Hematopoietic multipotent progenitor cell treated with erythropoietin and hydrocortisone succinate and interleukin-3 and kit ligand, for 17 days (in vitro differentiated cells): ENCODE measurements around the gene HCST.
A peak's percentile ranks its signal among the peaks of the same experiment; 100 is the strongest.
"Not testable (repeated sequence)": the region's sequence is repeated elsewhere in the genome, so short reads cannot be mapped to it uniquely, and the experiment has no call there.

Experiments
- DNase-seq: peaks from one replicate; pipeline ENCODE4 v3.0.0-alpha.2; 2015; ENCODE audit warnings: low spot score

The HCST gene

GRCh38 chr19:35904311-35905068 is 2.2 kb downstream of the HCST start:
- no peak for DNase-seq

- DNase-seq: no peak
Observed at GRCh38 chr19:35905178-35905727, 2.9 kb downstream of the HCST start.

GRCh38 chr19:35907377-35907745 is 5.0 kb downstream of the HCST start:
- no peak for DNase-seq

GRCh38 chr19:35908010-35908441 is 5.7 kb downstream of the HCST start, which contains the start of gene TYROBP:
TYROBP (minus strand) TSS chr19:35908295; CDS start chr19:35908228, 67 bp downstream.
- DNase-seq: no peak

- DNase-seq: no peak
Observed at GRCh38 chr19:35908973-35909683, 6.8 kb downstream of the HCST start.

GRCh38 chr19:35909684-35910035 is 7.3 kb downstream of the HCST start:
- no peak for DNase-seq

- not testable (repeated sequence) for DNase-seq
Observed at GRCh38 chr19:35910355-35910754, 8.0 kb downstream of the HCST start.

GRCh38 chr19:35911173-35911572 is 8.8 kb downstream of the HCST start:
- DNase-seq: no peak

GRCh38 chr19:35911790-35912189 is 9.5 kb downstream of the HCST start:
- DNase-seq: no peak

- no peak for DNase-seq
Observed at GRCh38 chr19:35913589-35913988, 11.3 kb downstream of the HCST start.

GRCh38 chr19:35915443-35915842 is 13.1 kb downstream of the HCST start:
- no peak for DNase-seq

GRCh38 chr19:35919306-35919705 is 17.0 kb downstream of the HCST start:
- DNase-seq: no peak

- DNase-seq: no peak
Observed at GRCh38 chr19:35921012-35921411, 18.7 kb downstream of the HCST start.

GRCh38 chr19:35925501-35925900 is 23.2 kb downstream of the HCST start:
- DNase-seq: no peak

GRCh38 chr19:35928507-35928906 is 26.2 kb downstream of the HCST start:
- no peak for DNase-seq

GRCh38 chr19:35929876-35930275 is 27.5 kb downstream of the HCST start:
- DNase-seq: no peak

- peak; percentile 99 for DNase-seq
Observed at GRCh38 chr19:35931161-35931873, 29.0 kb downstream of the HCST start.

GRCh38 chr19:35931874-35932202 is 29.5 kb downstream of the HCST start:
- DNase-seq: no peak

GRCh38 chr19:35932291-35932936 is 30.1 kb downstream of the HCST start:
- no peak for DNase-seq

- no peak for DNase-seq
Observed at GRCh38 chr19:35935911-35936737, 33.8 kb downstream of the HCST start, which contains the start of gene LRFN3. LRFN3 (plus strand) TSS chr19:35936374; CDS start chr19:35939426, 3,052 bp downstream.

- DNase-seq: no peak
Observed at GRCh38 chr19:35936738-35937268, 34.5 kb downstream of the HCST start.
